ENCODE measurements around the gene CDT1. TPM values are rescaled to one million over a fixed set of nuclear protein-coding genes. Genes with fewer than 3 reads are reported as not detected.
"Not testable (repeated sequence)": the region's sequence is repeated elsewhere in the genome, so short reads cannot be mapped to it uniquely, and the experiment has no call there.

Gene CDT1
- total RNA-seq, 6 experiments from 2014 or later, result 13.3 to 28.2 (median 22.2) TPM

GRCh38 chr16:88819126-88819525 is 15.5 kb downstream of the CDT1 start:
- TF ChIP-seq CTCF (IDR thresholded peaks at IDR 0.05), result no peak
- Mint-ChIP-seq H3K36me3 (ENCODE audit: low read depth) (no peaks in the 10 kb centered on the region), H3K4me1 (ENCODE audit: low read depth) (no peaks in the 10 kb centered on the region), H3K27me3 (ENCODE audit: insufficient read depth) (peaks cover 5% of the 10 kb centered on the region), H3K4me3 (no peak overlapping the region), H3K9me3 (no peaks in the 10 kb centered on the region), H3K27ac (no peak overlapping the region)
- no peak for DNase-seq

- no peak for DNase-seq
- Mint-ChIP-seq H3K27me3 (ENCODE audit: insufficient read depth) (peaks cover 3% of the 10 kb centered on the region; the same call in 1 of the 2 replicates), H3K36me3 (ENCODE audit: low read depth) (no peaks in the 10 kb centered on the region), H3K9me3 (no peaks in the 10 kb centered on the region), H3K4me3 (no peak overlapping the region), H3K27ac (no peak overlapping the region), H3K4me1 (ENCODE audit: low read depth) (no peaks in the 10 kb centered on the region)
- no peak for TF ChIP-seq CTCF (IDR thresholded peaks at IDR 0.05)
These were observed 16.9 kb downstream of the CDT1 start for GRCh38 chr16:88820385-88821025.

GRCh38 chr16:88821168-88821850 is 17.7 kb downstream of the CDT1 start:
- Mint-ChIP-seq H3K27ac (no peak overlapping the region), H3K4me1 (ENCODE audit: low read depth) (no peaks in the 10 kb centered on the region), H3K36me3 (ENCODE audit: low read depth) (no peaks in the 10 kb centered on the region), H3K4me3 (no peak overlapping the region), H3K27me3 (ENCODE audit: insufficient read depth) (peaks cover 3% of the 10 kb centered on the region; the same call in 1 of the 2 replicates), H3K9me3 (no peaks in the 10 kb centered on the region)
- no peak; the same call in 1 of the 2 replicates for TF ChIP-seq CTCF (IDR thresholded peaks at IDR 0.05)
- DNase-seq, result no peak

GRCh38 chr16:88822281-88823040 is 18.9 kb downstream of the CDT1 start:
- peaks cover 3% of the 10 kb centered on the region; the same call in 1 of the 2 replicates for H3K27me3 Mint-ChIP-seq (ENCODE audit: insufficient read depth)
- H3K4me3 Mint-ChIP-seq, result no peak overlapping the region
- no peak overlapping the region for H3K27ac Mint-ChIP-seq
- TF ChIP-seq CTCF (IDR thresholded peaks at IDR 0.05), result no peak
- H3K9me3 Mint-ChIP-seq, result no peaks in the 10 kb centered on the region
- no peaks in the 10 kb centered on the region for H3K4me1 Mint-ChIP-seq (ENCODE audit: low read depth)
- no peak for DNase-seq
- no peaks in the 10 kb centered on the region for H3K36me3 Mint-ChIP-seq (ENCODE audit: low read depth)

- H3K36me3 Mint-ChIP-seq (ENCODE audit: low read depth); H3K27ac Mint-ChIP-seq; H3K9me3 Mint-ChIP-seq; H3K4me1 Mint-ChIP-seq (ENCODE audit: low read depth); DNase-seq; H3K4me3 Mint-ChIP-seq; H3K27me3 Mint-ChIP-seq (ENCODE audit: insufficient read depth): not testable (repeated sequence)
These were observed 20.1 kb downstream of the CDT1 start for GRCh38 chr16:88823646-88824045.
